Brain microvascular endothelial cell (primary cell): ENCODE results near the gene GOLGA2.

Source experiments
- DNase-seq: peaks from one replicate; pipeline ENCODE4 v3.0.0-alpha.2; 2020
- H3K27ac ChIP-seq: fragments of 250-450 bp; sonication (Bioruptor Pico); 2 replicates; pipeline ENCODE4 v1.5.1; 2020; ENCODE audit warnings: mild to moderate bottlenecking, moderate library complexity
- H3K27me3 ChIP-seq: fragments of 250-450 bp; sonication (Bioruptor Pico); replicated peaks from 2 replicates; pipeline ENCODE4 v1.5.1; 2020; ENCODE audit warnings: mild to moderate bottlenecking
- H3K36me3 ChIP-seq: fragments of 250-450 bp; sonication (Bioruptor Pico); replicated peaks from 2 replicates; pipeline ENCODE4 v1.5.1; 2020; ENCODE audit warnings: mild to moderate bottlenecking
- H3K4me3 ChIP-seq: 2 replicates; pipeline ENCODE4 v1.5.1; 2011; ENCODE audit warnings: low read depth, mild to moderate bottlenecking, control low read depth, low read length, moderate library complexity
- in situ Hi-C: cut with HindIII; loops from 2 replicates; pipeline ENCODE4 v1.10.0; 2017; ENCODE audit warnings: low sequenced_read_pairs, low pct_ligation_motif_present
- TF ChIP-seq, protein P1 (sequence below): IDR thresholded peaks from 2 replicates; pipeline ENCODE4 v1.5.1; 2011; ENCODE audit warnings: low read depth, mild to moderate bottlenecking, moderate library complexity, low read length, control low read depth, inconsistent platforms; ENCODE audit errors: missing control alignments

GOLGA2 gene

DNA sequence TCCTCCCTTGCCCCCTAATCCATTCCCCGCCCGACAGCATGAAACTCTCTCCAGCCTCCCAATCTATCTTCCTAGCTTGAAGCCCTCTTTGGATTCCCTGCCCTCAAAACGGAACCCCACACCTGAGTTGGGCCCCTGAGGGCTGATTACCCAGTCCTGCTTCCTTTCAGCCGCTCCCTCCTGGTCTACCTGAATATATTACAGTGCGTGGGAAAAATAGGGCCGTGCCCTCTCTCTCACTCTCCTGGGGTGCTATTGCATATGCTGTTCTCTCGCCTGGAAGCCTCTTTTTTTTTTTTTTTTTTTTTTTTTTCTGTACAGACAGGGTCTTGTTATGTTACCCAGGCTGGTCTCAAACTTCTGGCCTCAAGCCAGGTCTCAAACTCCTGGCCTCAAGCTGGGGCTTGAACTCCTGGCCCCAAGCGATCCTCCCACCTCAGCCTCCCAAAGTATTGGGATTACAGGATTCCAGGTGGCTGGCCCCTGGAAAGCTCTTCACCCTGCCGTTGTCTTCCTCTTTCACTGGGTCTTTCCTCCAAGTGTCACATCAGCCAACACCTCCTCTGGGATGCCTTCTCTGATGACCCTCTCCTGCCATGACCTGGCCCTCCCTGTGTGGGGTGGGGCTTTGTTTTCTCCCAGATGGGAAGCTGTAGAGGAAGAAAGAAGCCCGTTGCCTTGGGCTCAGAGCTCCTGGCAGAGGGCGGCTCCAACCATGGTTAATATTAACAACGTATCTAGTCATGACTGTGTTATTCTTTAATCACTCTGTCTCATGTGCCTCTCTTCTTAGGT, 64.4 kb downstream of the GOLGA2 start:
- in situ Hi-C loops = no loop called here
- no peak overlapping the region for H3K4me3 ChIP-seq
- H3K27me3 ChIP-seq = no peaks in the 10 kb centered on the region
- H3K27ac ChIP-seq = no peak overlapping the region
- no peaks in the 10 kb centered on the region for H3K36me3 ChIP-seq
- TF ChIP-seq, protein P1, sequence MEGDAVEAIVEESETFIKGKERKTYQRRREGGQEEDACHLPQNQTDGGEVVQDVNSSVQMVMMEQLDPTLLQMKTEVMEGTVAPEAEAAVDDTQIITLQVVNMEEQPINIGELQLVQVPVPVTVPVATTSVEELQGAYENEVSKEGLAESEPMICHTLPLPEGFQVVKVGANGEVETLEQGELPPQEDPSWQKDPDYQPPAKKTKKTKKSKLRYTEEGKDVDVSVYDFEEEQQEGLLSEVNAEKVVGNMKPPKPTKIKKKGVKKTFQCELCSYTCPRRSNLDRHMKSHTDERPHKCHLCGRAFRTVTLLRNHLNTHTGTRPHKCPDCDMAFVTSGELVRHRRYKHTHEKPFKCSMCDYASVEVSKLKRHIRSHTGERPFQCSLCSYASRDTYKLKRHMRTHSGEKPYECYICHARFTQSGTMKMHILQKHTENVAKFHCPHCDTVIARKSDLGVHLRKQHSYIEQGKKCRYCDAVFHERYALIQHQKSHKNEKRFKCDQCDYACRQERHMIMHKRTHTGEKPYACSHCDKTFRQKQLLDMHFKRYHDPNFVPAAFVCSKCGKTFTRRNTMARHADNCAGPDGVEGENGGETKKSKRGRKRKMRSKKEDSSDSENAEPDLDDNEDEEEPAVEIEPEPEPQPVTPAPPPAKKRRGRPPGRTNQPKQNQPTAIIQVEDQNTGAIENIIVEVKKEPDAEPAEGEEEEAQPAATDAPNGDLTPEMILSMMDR = no peak
- no peak for DNase-seq

DNA sequence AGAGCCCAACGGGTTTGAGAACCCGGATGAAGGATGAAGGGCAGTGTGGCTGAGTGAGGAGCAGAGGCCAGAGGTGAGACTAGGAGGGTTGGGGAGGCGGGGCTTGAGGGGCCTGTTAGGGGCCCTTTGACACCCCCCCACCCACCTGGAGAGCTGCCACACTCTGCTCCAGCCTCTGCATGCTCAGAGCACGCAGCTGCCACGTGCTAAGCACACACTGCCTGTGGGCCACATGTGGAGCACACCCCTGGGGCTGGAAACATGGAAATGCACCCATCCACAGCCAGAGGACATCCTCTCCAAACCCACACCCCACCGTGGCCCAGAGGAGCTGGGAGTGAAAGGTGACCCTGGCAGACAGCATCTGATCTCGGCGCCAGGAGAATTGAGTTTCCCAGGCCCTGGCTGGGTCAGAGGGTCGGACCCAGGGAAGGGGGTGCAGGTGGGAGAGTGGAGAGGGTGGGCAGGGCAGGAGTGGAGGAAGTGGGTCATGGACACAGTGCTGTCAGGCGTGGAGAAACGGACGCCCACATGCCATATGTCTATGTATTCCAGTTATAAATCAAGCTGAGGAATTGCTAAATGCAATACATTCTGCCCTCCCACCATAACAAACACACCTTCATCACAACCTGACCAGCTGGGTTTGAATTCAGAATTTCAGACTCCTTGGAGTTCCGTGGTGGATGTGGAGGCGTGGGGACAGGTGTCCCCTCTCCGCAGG, 66.7 kb downstream of the GOLGA2 start:
- Histone ChIP-seq H3K4me3 (no peak overlapping the region), H3K27ac (no peak overlapping the region), H3K27me3 (no peaks in the 10 kb centered on the region), H3K36me3 (no peaks in the 10 kb centered on the region)
- in situ Hi-C loops = no loop called here
- TF ChIP-seq, protein P1 = no peak
- DNase-seq = no peak

DNA sequence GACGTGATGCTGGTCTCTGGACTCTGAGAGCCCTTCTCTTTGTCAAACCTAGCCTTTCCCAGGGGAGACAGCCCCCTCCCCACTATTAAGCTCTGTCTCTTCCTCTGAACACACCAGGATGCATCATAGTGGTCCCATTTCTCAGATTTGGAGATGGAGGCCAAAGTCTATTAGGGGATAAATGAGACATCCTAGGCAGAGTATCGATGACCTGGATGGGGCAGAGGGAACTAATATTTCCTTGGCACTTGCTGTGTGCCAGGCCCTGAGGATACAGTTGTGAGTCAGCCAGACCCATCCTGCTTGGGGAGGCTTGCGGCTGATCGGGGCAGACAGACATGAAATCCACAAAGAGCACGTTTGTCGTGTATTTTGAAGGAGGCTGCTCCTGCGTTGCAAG, 67.4 kb downstream of the GOLGA2 start:
- TF ChIP-seq, protein P1 = no peak
- in situ Hi-C loops = no loop called here
- H3K27me3 ChIP-seq = no peaks in the 10 kb centered on the region
- no peaks in the 10 kb centered on the region for H3K36me3 ChIP-seq
- no peak overlapping the region for H3K27ac ChIP-seq
- no peak overlapping the region for H3K4me3 ChIP-seq
- DNase-seq = no peak

DNA sequence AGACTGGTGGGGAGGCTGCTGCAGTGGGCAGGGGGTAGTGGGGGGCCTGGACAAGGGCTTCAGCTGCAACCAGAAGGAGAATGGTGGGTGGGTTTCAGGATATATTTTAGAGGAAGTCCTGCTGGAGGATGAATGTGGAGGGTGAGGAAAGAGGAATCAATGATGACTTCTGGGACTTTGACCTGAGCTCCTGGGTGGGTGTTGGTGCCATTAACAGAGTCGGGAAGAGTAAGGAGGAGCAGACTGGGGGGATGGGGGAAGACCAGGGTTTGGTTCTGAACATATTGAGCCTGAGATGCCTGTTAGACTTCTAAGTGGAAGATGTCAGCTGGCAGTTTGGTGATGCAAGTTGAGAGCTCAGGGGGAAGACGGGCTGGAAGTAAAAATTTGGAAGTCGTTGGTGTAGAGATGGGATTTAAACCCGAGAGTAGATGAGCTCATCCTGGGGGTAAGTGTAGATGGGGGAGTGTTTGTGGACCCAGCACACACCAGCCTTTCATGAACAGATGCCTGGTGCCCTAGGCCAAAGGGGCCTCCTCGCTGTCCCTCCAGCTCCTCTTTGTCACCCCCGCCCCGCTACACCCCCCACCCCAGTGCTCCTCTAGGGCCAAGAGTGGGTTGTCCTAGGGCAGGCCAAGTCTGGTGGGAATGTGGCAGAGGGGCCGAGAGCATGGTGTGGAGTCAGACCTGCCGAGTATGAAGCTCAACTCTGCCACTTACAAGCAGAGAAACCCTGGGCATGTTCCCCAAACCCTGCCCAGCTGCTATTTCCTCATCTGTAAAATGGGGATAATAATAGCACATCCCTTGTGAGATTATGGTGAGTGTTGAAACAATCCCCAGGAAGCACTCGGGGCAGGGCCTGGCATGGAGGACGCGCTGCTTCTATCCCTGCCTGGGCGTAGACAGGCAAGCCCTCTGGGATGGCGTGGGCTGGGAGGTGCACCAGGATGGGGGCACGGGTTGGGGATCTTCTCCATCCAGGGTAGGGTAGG, 68.6 kb downstream of the GOLGA2 start:
- DNase-seq = no peak
- H3K36me3 ChIP-seq = no peaks in the 10 kb centered on the region
- no peaks in the 10 kb centered on the region for H3K27me3 ChIP-seq
- TF ChIP-seq, protein P1 = no peak
- in situ Hi-C loops = no loop called here
- no peak overlapping the region for H3K4me3 ChIP-seq
- no peak overlapping the region for H3K27ac ChIP-seq

DNA sequence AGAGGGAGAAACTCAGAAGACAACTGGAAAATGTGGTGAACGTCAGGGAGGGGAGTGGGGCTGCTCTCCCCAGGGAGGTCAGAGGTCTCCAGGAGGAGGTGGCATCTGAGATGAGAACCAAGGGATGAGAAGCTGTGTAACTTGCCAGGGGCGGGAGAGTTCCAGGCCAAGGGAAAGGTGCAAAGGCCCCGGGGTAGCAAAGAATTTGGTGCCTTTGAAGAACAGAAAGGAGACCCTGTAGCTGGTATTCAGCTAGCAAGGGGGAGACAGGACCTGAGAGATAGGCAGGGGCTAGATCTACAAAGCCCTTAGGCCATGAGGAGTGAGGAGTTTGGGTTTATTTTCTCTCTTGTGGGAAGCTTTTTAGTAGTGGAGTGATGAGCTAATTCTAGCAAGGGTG, 69.3 kb downstream of the GOLGA2 start:
- no peaks in the 10 kb centered on the region for H3K27me3 ChIP-seq
- TF ChIP-seq, protein P1 = no peak
- DNase-seq = no peak

More for the DNA sequence above, 69.3 kb downstream of the GOLGA2 start:
- Histone ChIP-seq H3K4me3 (no peak overlapping the region), H3K27ac (no peak overlapping the region), H3K36me3 (no peaks in the 10 kb centered on the region)
- in situ Hi-C loops = no loop called here
